Cardiac muscle cell (in vitro differentiated cells and primary cell): ENCODE measurements around the gene CHAT. TPM values are rescaled to one million over a fixed set of nuclear protein-coding genes. Genes with fewer than 3 reads are reported as not detected.

ENCODE experiments used
- DNase-seq, 2 donors: peaks; one replicate each; pipeline versions ENCODE4 v3.0.0 to v3.0.0-alpha.2; 2010 to 2017; ENCODE audit warnings: low read depth in 1 of 2, low spot score in 1 of 2
- H3K27ac ChIP-seq: fragments of 200-600 bp; sonication (generic); 2 replicates; pipeline ENCODE4 v1.5.1; 2016
- H3K27me3 ChIP-seq: fragments of 200-600 bp; sonication (generic); 2 replicates; pipeline ENCODE4 v1.6.0; 2016; ENCODE audit warnings: control low read depth
- H3K36me3 ChIP-seq: fragments of 200-600 bp; sonication (generic); 2 replicates; pipeline ENCODE4 v1.5.1; 2016; ENCODE audit warnings: control low read depth
- H3K4me1 ChIP-seq: fragments of 200-600 bp; sonication (generic); 2 replicates; pipeline ENCODE4 v1.8.1; 2017; ENCODE audit warnings: low read depth, mild to moderate bottlenecking, mixed run types
- H3K4me3 ChIP-seq: fragments of 200-600 bp; sonication (generic); 2 replicates; pipeline ENCODE4 v1.5.1; 2016; ENCODE audit warnings: mild to moderate bottlenecking
- H3K9me3 ChIP-seq: fragments of 200-600 bp; sonication (generic); 2 replicates; pipeline ENCODE4 v1.5.1; 2017; ENCODE audit warnings: low read depth, mild to moderate bottlenecking, control low read depth
- CTCF ChIP-seq: IDR thresholded peaks from 2 replicates; pipeline ENCODE4 v1.5.1; 2012; ENCODE audit warnings: low read depth, mild to moderate bottlenecking, low read length
- polyA plus RNA-seq: library from polyadenylated mRNA; unstranded; fragments of >200 nt; fragmentation: Nextera tagmentation; extraction: Ambion mirVana; gene quantifications from 2 replicates; pipeline ENCODE4 v1.2.1, GENCODE V29; 2016
- total RNA-seq: library from RNA; depleted of rRNA; stranded (reverse); fragments of >200 nt; gene quantifications from 2 replicates; pipeline ENCODE4 v1.2.3, GENCODE V29; 2016

The CHAT gene
- total and polyA plus RNA-seq, 2 experiments from 2014 or later, result not detected

GRCh38 chr10:49617121-49618020, 3.5 kb downstream of the CHAT start:
- no peak for TF ChIP-seq CTCF
- DNase-seq, result no peak
- Histone ChIP-seq H3K36me3 (no peaks in the 10 kb centered on the region), H3K27ac (no peak overlapping the region), H3K4me3 (no peak overlapping the region), H3K27me3 (peaks cover 77% of the 10 kb centered on the region), H3K4me1 (no peaks in the 10 kb centered on the region), H3K9me3 (no peaks in the 10 kb centered on the region)

- no peak for TF ChIP-seq CTCF
- Histone ChIP-seq H3K4me1 (no peaks in the 10 kb centered on the region), H3K27ac (no peak overlapping the region), H3K27me3 (peaks cover 70% of the 10 kb centered on the region), H3K4me3 (no peak overlapping the region), H3K9me3 (no peaks in the 10 kb centered on the region), H3K36me3 (no peaks in the 10 kb centered on the region)
- no peak for DNase-seq
These were observed 5.0 kb downstream of the CHAT start for GRCh38 chr10:49618821-49619220.

- Histone ChIP-seq H3K4me3 (no peak overlapping the region), H3K36me3 (no peaks in the 10 kb centered on the region), H3K9me3 (no peaks in the 10 kb centered on the region), H3K27ac (no peak overlapping the region), H3K4me1 (no peaks in the 10 kb centered on the region), H3K27me3 (peaks cover 69% of the 10 kb centered on the region)
- DNase-seq, result no peak
- TF ChIP-seq CTCF, result no peak
These were observed 5.8 kb downstream of the CHAT start for GRCh38 chr10:49619613-49620012.

GRCh38 chr10:49620286-49620810, 6.5 kb downstream of the CHAT start:
- H3K27ac ChIP-seq, result no peak overlapping the region
- H3K27me3 ChIP-seq, result peaks cover 61% of the 10 kb centered on the region
- H3K4me3 ChIP-seq, result no peak overlapping the region
- no peaks in the 10 kb centered on the region for H3K4me1 ChIP-seq
- TF ChIP-seq CTCF, result no peak
- H3K9me3 ChIP-seq, result no peaks in the 10 kb centered on the region
- no peak for DNase-seq
- H3K36me3 ChIP-seq, result no peaks in the 10 kb centered on the region

- DNase-seq, result no peak
- no peak for TF ChIP-seq CTCF
- no peaks in the 10 kb centered on the region for H3K4me1 ChIP-seq
- no peaks in the 10 kb centered on the region for H3K36me3 ChIP-seq
- no peak overlapping the region for H3K27ac ChIP-seq
- H3K9me3 ChIP-seq, result no peaks in the 10 kb centered on the region
- H3K4me3 ChIP-seq, result no peak overlapping the region
- H3K27me3 ChIP-seq, result peaks cover 56% of the 10 kb centered on the region
These were observed 7.1 kb downstream of the CHAT start for GRCh38 chr10:49620841-49621378.
